Activated CD8-positive, alpha-beta memory T cell treated with anti-CD3 and anti-CD28 coated beads for 4 hours (primary cell): ENCODE results near the gene GTPBP2.
"Not testable (repeated sequence)": the region's sequence is repeated elsewhere in the genome, so short reads cannot be mapped to it uniquely, and the experiment has no call there.

Experiments used
- DNase-seq, 2 donors: peaks; one replicate each; pipeline ENCODE4 v3.0.0-alpha.2; 2020; ENCODE audit warnings: low read depth in 2 of 2

Gene GTPBP2

DNA sequence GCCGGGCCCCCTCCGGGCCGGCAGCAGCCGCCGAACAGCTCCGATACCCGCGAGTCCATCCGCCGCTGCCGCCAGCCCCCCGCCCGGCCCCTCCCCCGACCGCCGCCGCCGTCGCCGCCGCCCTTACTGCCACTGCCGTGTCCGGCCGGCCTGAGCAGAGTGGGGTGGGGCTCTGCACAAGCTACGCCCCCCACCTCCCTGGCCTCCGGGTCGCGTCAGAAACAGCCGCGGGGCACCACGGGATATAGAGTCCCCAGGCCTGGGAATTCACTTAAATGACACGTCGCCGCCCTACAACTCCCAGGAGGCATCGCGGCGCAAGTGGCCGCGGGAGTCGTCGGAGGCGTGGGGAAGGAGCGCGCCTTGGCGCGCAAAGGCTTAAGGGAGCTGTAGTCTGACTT is at the start of gene GTPBP2:
TSS of gene GTPBP2 (minus strand) at position 161 of the 401 bp plus-strand sequence. CDS start at position 59, 102 bp downstream.
- peak; percentile 93 to 95 for DNase-seq

- no peak for DNase-seq
Observed at GRCh38 chr6:43678341-43678740, 49.3 kb upstream of the GTPBP2 start.

GRCh38 chr6:43677759-43678158 is 48.7 kb upstream of the GTPBP2 start:
- DNase-seq, result no peak

DNA sequence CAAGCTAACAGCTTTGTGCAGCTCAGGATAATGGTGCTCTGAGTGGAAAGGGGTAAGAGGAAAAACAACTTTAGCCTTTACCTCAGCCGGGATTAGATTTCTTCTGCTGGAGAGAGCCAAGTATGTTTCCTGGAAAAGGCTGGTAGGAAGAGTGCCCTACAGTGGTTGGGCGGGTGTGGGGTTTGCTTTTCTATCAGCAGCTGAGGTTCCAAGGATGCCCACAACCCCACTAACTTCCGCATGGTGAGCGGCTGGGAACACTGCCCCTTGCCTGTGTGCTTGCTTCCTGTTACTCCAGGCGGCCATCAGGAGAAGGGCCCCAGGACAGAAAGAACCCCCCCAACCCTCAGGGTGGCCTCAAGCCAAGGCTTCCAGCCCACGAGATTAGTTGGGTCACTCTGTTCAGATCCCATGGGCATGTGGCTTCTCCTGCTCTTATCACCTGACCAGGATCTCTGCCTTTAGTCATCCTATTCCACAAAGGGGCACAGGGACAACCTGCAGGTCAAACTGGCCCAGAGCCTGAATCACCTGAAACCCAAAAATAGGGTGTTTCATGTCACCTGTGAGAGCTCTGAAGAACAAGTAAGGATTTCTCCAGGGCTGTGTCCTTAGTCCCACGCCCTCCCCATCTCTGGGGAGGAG is 48.0 kb upstream of the GTPBP2 start:
- DNase-seq, result no peak

- no peak for DNase-seq
Observed at GRCh38 chr6:43674921-43675320, 45.9 kb upstream of the GTPBP2 start.

DNA sequence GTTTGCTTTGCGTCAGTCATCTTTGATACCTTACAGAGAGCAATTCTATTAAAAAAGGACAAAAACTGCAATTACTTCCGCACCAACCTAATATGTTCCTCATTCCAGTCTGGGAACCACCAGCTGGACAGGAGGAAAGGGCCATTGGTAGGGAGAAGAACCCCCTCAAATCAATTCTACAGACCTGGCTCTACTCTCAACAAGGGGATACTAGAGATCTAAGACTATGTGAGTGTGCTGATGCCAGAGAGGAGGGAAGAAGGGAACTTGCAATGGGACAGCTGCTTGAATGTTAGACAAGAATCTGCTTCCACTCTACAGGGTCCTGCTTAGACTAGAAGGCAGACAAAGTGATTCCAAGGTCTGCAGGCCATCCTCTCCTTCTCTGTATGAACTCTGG is 45.2 kb upstream of the GTPBP2 start:
- DNase-seq, result no peak

DNA sequence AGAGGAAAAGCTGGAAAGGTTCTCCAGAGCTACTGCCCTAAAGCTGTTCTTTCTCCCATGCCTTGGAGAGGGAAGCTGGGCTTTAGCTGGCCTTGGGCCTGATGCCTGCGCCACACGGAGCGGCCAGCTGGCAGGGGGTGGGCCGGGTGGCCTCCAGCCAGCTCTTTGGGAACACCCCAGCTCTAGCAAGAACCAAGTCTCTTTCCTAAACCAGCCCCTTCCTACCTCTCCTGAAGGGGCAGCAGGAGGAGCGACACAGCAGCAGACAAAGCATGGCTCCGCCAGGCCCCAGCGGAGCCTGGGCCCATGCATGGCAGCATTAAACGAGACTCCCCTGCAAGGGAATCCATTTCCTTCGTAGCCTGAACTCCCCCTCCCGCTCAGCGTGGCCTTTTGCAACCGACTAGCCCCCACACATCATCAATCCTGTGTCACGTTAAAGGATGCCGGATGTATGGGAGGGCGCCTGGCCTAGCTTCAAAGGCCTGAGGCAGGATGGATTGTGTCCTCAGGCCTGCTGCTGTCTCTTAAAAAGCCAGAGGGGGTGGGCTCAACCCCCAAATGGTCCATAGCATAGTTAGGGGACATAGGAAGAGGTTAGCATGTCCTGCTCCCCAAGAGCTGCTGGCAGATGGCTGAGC is 44.5 kb upstream of the GTPBP2 start:
- no peak for DNase-seq

DNA sequence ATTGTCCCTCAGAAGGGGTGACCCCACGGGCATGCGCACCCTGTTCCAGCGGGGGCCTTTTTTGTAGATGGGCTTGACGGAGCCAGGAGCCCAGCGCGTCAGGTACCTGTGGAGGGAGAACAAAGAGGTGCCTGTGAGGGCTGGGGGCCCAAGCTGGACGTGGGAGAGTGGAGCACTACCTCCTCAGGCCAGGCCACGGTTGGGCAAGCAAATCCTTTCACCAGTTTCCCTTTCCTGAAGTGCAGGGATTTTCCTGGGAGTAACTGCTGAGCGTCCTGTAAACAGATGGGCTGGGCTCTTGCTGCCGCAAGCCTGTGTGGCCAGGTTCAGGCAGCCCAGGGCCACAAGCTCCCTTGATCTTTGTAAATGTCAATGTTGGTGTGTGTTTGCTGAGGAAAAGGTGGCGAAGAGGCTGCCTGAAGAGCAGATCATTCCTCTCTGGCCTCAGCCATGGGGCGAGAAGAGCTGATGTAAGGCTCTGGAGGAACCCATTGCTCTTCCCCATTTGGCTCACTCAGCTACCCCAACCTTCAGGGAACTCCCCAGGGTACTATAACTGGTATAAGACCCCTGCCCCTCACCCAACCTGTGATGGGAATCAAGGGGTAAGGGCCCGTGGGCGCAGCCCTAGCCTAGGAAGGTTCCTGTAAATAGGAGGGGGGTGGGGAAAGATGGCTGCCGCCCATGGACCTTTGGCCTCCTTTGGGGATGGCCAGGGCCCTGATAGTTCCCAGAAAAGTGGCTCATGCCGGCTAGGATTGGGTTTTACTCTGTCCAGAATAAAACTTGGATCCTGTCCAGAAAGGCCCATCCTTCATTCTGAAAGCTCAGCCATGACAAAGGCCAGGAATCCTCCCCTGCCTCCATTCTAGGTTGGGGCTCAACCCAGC is 43.0 kb upstream of the GTPBP2 start:
- no peak for DNase-seq

DNA sequence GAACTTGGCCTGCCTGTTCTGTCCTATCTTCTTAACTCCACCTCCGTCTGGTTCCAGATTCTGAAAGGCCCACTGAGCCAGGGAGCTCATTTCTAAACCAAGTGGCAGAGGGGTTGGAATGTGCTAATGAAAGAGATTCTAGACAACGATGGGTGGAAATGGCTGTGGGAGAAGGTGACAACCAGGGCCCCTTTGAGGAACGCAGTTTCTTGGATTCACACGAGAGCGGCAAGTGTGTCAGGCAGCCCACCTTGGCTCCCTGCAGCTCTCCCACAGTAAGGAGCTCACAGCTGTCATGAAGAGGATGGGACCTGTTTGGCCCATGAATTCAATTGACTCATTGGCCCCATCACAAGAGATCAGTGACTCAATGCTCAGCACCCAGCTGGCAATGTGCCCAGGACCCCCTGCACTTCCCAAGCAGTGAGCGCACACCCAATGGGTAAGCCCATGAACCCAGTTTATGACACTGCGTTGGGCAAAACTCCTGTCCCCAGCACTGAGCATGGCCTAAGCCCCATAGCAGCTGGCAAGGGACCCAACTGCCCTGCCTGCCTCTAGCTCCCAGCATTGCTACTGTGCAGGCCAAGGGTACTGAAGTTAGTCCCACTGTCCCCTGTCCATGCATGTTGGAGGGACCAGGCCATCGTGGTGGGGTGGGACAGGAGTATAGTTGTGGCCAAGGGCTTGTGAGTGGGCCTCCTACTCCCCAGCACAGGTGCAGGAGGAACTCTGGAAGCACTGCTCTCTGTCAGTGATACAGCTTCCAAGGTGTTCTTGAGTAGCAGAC is 42.1 kb upstream of the GTPBP2 start:
- no peak for DNase-seq

DNA sequence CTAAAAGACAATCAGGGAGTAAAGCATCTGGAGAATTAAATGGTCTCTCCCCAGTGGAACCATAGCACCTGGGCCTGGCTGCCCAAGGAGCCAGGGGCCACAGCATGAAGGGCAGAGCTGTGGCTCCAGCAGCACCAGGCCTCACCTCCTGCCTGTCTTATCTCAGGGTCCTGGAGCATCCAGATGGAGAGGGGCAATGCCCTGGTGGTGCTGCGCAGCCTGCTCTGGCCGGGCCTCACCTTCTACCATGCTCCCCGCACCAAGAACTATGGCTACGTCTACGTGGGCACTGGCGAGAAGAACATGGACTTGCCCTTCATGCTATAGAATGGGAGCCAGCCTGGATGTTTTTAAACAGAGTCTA is 41.5 kb upstream of the GTPBP2 start:
- DNase-seq, result no peak

GRCh38 chr6:43669922-43670622 is 41.0 kb upstream of the GTPBP2 start:
- DNase-seq, result no peak

DNA sequence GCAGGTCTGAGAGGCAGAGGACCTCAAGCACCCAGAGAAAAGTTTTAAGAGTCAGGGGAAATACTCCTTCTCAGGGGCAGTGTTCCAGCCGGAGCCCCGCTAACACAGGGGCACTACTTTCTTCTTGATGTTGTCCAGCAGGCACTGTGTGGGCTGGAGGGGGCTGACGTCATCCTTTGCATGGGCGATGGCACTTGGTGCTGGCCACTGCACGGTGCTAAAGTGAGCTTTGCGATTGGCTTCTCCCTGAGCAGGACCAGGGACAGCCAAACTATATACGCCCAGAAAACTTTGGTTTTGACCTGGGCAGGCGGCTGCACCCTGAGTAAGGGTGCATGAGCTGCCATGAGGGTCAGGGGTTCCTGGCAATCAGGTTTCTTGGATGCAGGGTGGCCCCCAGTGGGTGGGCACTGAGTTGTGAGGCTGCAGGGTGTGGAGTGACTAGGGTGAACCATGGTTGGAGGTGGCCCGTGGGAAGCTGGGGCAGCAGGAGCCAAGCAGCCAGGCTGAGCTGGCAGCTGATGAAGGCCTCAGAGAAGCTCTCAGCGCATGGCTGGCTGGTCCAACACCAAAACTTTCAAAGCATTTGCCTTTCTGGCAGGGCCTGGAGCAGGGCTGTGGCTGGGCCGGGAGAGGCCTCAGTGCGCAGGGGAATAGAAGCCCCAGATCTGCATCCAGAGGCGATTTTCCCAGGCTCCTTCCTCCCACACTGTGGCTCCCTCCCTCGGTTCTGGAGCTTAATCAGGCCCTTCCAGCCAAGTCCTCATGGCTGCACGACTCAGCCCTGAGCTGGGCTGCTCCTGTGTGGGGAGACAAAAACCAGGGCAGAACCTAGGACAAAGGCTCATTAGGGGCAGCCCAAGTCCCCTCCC is 40.2 kb upstream of the GTPBP2 start:
- DNase-seq, result no peak

GRCh38 chr6:43668151-43669028 is 39.3 kb upstream of the GTPBP2 start:
- peak in 1 of 2 donors; percentile 8 for DNase-seq

DNA sequence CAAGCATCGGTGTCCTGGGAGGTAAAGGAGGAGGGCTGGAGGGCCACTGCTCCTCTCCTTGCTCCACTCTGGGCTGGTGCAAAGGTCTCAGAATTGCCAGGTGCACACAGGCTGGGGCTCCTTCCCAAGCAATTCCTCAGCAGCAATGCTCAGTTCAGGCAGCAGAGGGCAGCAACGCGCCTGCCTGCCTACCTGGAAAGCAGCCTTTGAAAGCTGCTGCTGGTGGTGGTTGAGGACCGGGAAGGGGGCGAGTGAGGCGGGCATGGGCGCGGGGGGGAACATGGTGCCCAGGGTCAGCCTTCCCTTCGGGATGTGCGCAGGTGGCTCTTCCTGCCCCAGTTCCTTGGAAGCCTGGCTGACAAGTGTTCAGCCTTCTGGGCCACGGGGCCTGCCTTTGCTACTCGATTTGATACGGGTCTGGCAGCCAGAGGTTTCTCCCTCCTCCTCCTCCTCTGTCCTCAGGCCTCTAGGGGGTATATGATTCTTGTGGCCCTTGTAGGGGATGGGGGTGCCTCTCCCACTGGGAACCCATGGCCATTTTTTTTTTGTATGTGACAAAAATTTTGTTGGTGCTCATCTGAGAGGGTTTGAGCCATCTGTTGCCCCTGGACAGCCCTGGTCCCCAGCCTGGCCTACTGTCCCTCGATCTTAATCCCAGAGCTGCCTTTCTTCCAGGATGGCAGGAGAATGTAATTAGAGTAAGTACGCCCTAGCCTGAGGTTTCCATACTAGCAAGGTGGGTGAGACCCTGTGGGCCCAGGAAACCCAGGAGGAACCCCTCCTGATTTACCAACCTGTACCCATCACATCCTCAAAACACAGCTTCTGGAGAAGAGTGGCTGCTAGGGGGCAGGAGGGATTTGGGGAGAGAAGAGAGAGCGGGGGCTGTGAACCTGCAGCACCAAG is 38.4 kb upstream of the GTPBP2 start:
- peak; percentile 35 to 62 for DNase-seq

DNA sequence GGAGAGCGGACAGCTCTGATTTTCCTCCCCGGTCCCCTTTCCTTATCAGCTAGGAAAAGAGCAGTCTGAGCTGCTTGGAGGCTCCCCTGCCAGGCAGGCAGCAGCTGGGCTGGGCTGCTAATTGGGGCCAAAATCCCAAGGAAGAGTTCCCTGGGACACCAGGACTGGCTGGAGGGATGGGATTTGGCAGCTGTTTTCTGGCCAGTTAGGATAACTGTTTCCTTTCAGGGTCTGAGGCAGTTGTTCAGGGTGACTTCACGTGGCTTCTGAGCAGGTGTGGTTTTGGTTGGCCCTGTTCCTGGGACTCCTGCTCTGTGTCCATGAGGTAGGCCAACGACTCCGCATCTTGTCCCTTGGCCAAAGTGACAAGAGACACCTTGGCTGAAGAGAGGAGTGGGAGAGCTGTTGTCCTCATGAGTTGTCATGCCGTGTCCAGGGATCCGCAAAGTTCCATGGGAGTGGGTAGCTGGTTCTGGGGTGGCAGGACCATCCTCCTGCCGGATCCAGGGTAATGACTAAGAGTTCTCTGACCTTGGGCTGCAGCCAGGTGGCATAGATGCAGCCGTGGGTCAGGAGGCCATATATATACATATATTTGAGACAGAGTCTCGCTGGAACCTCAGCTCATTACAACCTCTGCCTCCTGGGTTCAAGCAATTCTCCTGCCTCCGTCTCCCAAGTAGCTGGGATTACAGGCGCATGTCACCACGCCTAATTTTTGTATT is 37.3 kb upstream of the GTPBP2 start:
- no peak for DNase-seq

DNA sequence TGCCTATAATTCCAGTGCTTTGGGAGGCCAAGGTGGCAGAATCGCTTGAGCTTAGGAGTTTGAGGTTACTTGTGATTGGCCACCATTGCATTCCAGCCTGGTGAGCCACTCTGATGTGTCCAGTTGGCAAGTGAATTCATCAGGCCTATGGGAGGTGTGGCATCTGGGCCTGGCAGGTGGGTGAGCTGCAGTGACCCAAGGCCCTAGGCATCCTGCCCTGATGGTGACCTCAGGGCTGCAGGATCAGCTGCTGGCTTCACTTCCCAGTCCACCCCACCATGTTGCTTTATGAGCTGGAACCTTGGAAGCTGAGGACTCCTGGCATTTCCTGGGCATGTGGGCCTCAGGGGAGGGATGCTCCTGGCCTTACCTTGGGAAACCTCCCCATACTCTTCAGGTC is 36.3 kb upstream of the GTPBP2 start:
- DNase-seq, result no peak

GRCh38 chr6:43662948-43663347 is 33.9 kb upstream of the GTPBP2 start:
- not testable (repeated sequence) for DNase-seq

GRCh38 chr6:43658161-43658560 is 29.1 kb upstream of the GTPBP2 start:
- DNase-seq, result no peak
